ENCODE measurements around the gene SLC36A2.

SLC36A2 gene

GRCh38 chr5:151274666-151275065 lies 72.7 kb downstream of the SLC36A2 start:
- Histone ChIP-seq H3K36me3 (no peaks in the 10 kb centered on the region), H3K27me3 (ENCODE audit: insufficient read depth, low read depth, severe bottlenecking) (no peaks in the 10 kb centered on the region), H3K9me3 (ENCODE audit: severe bottlenecking) (no peaks in the 10 kb centered on the region), H3K27ac (no peak overlapping the region), H3K4me3 (ENCODE audit: low read depth, low read length) (no peak overlapping the region)
- DNase-seq: no peak
- TF ChIP-seq CTCF (IDR thresholded peaks at IDR 0.05; ENCODE audit: low read depth, low read length): no peak

- DNase-seq: no peak
- Histone ChIP-seq H3K9me3 (ENCODE audit: severe bottlenecking) (no peaks in the 10 kb centered on the region), H3K27me3 (ENCODE audit: insufficient read depth, low read depth, severe bottlenecking) (no peaks in the 10 kb centered on the region), H3K27ac (no peak overlapping the region), H3K36me3 (no peaks in the 10 kb centered on the region), H3K4me3 (ENCODE audit: low read depth, low read length) (no peak overlapping the region)
- TF ChIP-seq CTCF (IDR thresholded peaks at IDR 0.05; ENCODE audit: low read depth, low read length): no peak
Measured at GRCh38 chr5:151271336-151271735, 76.0 kb downstream of the SLC36A2 start.

GRCh38 chr5:151270599-151270998 lies 76.8 kb downstream of the SLC36A2 start:
- no peak for TF ChIP-seq CTCF (IDR thresholded peaks at IDR 0.05; ENCODE audit: low read depth, low read length)
- Histone ChIP-seq H3K4me3 (ENCODE audit: low read depth, low read length) (no peak overlapping the region), H3K36me3 (no peaks in the 10 kb centered on the region), H3K9me3 (ENCODE audit: severe bottlenecking) (no peaks in the 10 kb centered on the region), H3K27me3 (ENCODE audit: insufficient read depth, low read depth, severe bottlenecking) (no peaks in the 10 kb centered on the region), H3K27ac (no peak overlapping the region)
- DNase-seq: no peak

GRCh38 chr5:151267491-151268260 lies 79.7 kb downstream of the SLC36A2 start:
- Histone ChIP-seq H3K4me3 (ENCODE audit: low read depth, low read length) (no peak overlapping the region), H3K9me3 (ENCODE audit: severe bottlenecking) (no peaks in the 10 kb centered on the region), H3K27ac (no peak overlapping the region), H3K36me3 (no peaks in the 10 kb centered on the region), H3K27me3 (ENCODE audit: insufficient read depth, low read depth, severe bottlenecking) (no peaks in the 10 kb centered on the region)
- DNase-seq: no peak
- TF ChIP-seq CTCF (IDR thresholded peaks at IDR 0.05; ENCODE audit: low read depth, low read length): no peak

Measured in WERI-Rb-1 (cell line).